Activated naive CD8-positive, alpha-beta T cell (primary cell): Measurements from ENCODE around the gene CCL22.

Experiments used
- H3K27ac Mint-ChIP-seq: one replicate; pipeline ENCODE4 v1.8.0; 2021; ENCODE audit warnings: mixed read lengths
- H3K27me3 Mint-ChIP-seq: one replicate; pipeline ENCODE4 v1.8.0; 2021; ENCODE audit warnings: mixed read lengths
- H3K36me3 Mint-ChIP-seq: one replicate; pipeline ENCODE4 v1.8.0; 2021; ENCODE audit warnings: mixed read lengths
- H3K4me1 Mint-ChIP-seq: one replicate; pipeline ENCODE4 v1.8.0; 2021; ENCODE audit warnings: low read depth, mixed read lengths
- H3K4me3 Mint-ChIP-seq: one replicate; pipeline ENCODE4 v1.8.0; 2021; ENCODE audit warnings: mild to moderate bottlenecking, mixed read lengths
- H3K9me3 Mint-ChIP-seq: one replicate; pipeline ENCODE4 v1.8.0; 2021; ENCODE audit warnings: low read depth, mixed read lengths

CCL22 gene, protein sequence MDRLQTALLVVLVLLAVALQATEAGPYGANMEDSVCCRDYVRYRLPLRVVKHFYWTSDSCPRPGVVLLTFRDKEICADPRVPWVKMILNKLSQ

DNA sequence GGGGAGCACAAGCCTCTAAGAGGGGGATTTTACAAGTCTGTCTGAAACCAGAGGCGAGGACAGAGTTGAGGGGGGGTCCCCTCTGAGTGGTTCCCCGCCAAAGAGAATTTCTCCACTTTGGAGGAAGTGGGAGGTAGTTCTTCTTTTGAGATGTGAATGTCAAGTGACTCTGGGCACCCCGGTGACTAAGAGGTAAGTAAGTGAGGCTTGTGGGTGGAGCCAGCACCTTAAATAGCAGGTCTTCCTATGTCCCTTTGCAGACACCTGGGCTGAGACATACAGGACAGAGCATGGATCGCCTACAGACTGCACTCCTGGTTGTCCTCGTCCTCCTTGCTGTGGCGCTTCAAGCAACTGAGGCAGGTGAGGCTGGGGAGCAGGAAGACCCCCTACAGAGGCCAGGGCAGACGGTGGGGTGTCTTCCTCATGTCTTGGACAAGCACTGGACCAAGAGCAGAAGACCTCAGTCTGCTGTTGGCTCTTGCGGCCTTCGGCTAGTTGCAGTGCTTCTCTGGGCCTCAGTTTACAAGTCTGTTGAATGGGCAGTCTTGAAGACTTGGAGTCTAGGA, at the start of gene CCL22:
TSS of gene CCL22 (plus strand) at position 257 of the 569 bp plus-strand sequence. CDS start at position 291, 34 bp downstream.
- Mint-ChIP-seq H3K27ac (no peak within 1 kb of the TSS), H3K4me3 (no peak within 1 kb of the TSS)

DNA sequence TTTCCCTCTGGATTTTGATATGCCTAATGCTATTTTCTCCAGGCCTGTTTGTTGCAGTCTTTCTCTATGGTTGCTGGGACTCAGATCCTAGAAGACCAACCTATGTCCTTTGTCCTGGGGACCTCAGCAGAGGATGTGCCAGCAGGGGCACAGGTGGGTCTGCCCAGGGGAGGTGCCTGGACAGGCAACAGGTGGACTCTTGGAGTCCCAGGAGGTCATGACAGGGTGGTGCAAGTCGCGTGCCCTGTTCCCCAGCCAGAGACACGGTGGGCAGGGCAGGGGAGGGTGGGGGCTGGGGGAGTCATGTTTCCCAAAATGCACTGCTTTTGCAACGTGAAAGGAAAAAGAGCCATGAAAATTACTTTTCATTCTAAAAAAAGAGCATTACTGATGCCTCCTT, 47.8 kb upstream of the CCL22 start:
- Mint-ChIP-seq H3K9me3 (no peaks in the 10 kb centered on the region), H3K4me3 (no peak overlapping the region), H3K27ac (no peak overlapping the region), H3K36me3 (no peaks in the 10 kb centered on the region), H3K4me1 (peaks cover 23% of the 10 kb centered on the region), H3K27me3 (no peaks in the 10 kb centered on the region)

More for the DNA sequence above, at the start of gene CCL22:
- Mint-ChIP-seq H3K9me3 (no peaks in the 10 kb centered on the region), H3K27me3 (no peaks in the 10 kb centered on the region), H3K36me3 (no peaks in the 10 kb centered on the region), H3K4me1 (peaks cover 9% of the 10 kb centered on the region)

DNA sequence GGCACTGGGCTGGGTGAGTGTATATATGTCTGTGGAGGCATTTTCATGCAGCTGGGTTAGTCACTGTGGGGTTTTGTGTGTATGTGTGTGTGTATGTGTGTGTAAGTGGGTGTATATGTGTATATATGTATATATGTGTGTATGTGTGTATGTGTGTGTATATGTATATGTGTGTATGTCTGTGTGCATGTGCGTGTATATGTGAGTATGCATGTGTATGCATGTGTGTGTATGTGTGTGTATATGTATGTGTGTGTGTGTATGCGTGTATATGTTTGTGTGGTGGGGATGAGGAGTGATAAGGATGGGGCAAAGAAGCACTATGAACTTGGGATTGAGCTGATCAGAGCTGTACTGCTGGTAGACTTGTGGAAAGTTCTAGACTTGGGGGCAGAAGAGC, 45.1 kb upstream of the CCL22 start:
- peak overlapping the region; percentile 2 for H3K27ac Mint-ChIP-seq
- no peak overlapping the region for H3K4me3 Mint-ChIP-seq
- H3K9me3 Mint-ChIP-seq: no peaks in the 10 kb centered on the region
- H3K27me3 Mint-ChIP-seq: no peaks in the 10 kb centered on the region
- peaks cover 23% of the 10 kb centered on the region for H3K4me1 Mint-ChIP-seq
- no peaks in the 10 kb centered on the region for H3K36me3 Mint-ChIP-seq

DNA sequence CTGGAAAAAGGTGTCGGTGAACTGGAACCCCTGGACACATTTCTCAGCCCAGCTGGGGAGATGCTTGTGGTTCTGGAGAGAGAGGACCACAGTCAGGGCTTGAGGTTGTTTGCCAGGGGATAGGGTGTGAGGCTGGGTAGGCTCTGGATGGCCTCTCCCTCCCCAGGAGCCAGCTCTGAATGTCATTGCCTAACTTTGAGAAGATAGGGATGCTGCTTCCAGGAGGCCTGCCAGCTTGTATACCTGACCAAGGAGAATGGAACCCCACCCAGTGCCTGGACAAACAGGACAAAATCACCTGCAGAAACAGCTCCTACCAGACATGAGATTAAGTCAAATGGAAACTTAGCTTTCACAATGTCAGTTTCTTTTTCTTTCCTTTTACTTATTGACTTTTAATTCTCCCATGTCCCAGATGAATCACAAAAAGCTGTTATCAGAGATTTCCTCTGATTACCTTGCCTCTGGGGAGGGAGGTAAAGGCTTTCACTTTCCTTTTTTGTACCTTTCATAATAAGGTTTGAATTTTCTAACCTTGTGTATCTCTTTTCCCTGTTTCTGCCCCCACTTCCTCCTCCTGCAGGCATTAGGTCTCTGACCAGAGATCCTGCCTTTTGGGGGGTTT, 44.3 kb upstream of the CCL22 start:
- no peaks in the 10 kb centered on the region for H3K36me3 Mint-ChIP-seq
- H3K4me3 Mint-ChIP-seq: no peak overlapping the region
- no peaks in the 10 kb centered on the region for H3K27me3 Mint-ChIP-seq
- H3K9me3 Mint-ChIP-seq: no peaks in the 10 kb centered on the region
- H3K27ac Mint-ChIP-seq: peak overlapping the region; percentile 37
- H3K4me1 Mint-ChIP-seq: peaks cover 23% of the 10 kb centered on the region

DNA sequence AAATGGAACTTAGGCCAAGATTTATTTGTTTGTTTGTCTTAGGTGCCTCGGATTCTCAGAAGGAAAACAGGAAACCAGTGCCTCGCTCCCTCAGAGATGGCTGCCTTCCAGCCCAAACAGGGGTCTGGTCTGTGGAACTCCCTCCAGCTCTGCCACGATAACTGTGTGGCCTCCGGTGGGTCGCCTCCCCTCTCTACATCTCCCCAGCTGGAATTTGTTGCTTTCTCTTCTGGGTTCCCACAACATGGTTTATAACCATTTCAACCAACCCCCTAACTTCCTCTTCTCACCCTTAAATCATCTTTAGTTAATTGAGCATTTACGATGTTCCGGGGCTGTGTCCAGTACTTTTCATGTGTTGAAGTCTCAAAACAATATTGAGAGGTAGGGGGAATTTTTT, 43.2 kb upstream of the CCL22 start:
- no peak overlapping the region for H3K4me3 Mint-ChIP-seq
- no peaks in the 10 kb centered on the region for H3K36me3 Mint-ChIP-seq
- no peaks in the 10 kb centered on the region for H3K9me3 Mint-ChIP-seq
- peak overlapping the region; percentile 16 for H3K27ac Mint-ChIP-seq
- no peaks in the 10 kb centered on the region for H3K27me3 Mint-ChIP-seq
- H3K4me1 Mint-ChIP-seq: peaks cover 23% of the 10 kb centered on the region

DNA sequence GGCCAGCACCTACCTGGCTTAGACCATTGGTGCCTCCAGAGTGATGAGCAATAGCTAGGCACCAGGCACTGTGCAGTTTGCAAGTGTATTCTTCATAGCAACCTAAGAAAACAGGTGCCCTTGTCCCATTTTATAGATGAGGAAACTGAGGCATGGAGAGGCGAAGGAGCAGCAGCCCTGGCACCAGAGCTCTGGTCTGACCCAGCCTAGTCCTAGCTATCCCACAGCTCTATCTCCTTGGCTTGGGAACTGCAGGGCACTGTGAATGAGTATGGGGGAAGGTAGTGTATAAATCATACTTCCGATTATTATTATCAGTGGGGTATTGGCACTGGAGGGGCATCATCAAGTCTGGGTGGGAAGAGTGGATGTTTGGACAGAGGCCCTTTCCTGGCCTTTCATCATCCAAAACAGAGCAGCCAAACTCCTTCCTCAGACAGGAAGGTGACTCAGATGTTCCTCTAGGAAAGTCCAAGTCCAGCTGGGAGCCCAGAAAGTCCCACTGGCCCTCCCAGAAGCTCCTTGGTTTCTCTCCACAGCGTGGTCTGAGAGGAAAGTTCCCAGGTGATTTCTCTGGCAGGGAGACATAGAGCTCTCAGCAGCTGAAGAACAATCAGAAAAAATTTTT, 42.1 kb upstream of the CCL22 start:
- Mint-ChIP-seq H3K4me3 (no peak overlapping the region), H3K4me1 (peaks cover 23% of the 10 kb centered on the region), H3K36me3 (no peaks in the 10 kb centered on the region), H3K27me3 (no peaks in the 10 kb centered on the region), H3K9me3 (no peaks in the 10 kb centered on the region), H3K27ac (peak overlapping the region; percentile 41)

DNA sequence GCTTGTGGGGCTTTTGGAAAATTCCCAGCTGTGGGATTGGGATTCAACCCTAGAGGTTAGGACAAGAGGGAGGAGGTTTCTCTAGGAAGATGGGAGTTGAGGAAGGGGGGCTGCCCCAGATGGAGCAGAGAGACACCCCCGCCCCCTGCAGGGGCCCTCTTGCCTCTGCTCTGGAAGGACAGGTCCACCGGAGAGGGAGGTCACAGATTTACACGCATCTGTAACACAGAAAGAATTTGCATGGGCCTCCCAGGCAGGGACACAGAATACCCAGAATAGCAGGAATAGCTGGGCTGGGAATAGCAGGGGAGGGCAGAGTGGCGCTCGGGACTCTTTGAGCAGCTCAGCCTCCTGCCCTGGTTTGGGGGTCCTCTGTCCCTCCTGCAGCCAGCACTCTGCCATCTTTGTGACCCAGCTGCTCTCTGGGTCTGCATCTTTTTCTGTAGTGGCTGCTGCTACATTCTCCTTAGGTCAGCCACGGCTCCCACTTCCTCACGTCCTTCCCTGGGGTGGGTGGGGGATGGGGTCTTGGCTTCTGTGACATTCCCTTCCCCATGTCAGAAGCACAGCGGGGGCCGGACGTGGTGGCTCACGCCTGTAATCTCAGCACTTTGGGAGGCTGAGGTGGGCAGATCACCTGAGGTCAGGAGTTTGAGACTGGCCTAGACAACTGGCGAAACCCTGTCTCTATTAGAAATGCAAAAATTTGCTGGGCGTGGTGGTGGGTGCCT, 40.2 kb upstream of the CCL22 start:
- Mint-ChIP-seq H3K4me1 (peaks cover 20% of the 10 kb centered on the region), H3K36me3 (no peaks in the 10 kb centered on the region), H3K27me3 (no peaks in the 10 kb centered on the region), H3K4me3 (no peak overlapping the region), H3K9me3 (no peaks in the 10 kb centered on the region), H3K27ac (no peak overlapping the region)

DNA sequence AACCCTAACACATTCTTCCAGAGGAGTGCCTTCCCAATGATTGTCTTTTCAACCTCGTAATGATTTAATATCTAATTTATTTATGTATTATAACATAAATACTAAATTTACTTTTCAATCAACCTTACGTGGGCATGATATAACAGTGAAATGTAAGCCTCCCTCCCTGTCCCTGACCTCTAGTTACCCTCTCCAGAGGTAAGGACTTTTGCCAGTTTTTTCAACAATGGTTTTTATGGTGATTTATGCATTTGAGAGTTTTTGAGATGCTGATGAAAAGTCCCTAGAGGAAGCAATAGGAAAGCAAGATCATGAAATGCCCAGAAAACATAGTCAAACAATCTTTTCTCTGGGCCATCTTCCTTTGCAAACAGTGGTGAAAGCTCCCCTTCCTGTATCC, 38.9 kb upstream of the CCL22 start:
- Mint-ChIP-seq H3K4me3 (no peak overlapping the region), H3K4me1 (peaks cover 7% of the 10 kb centered on the region), H3K36me3 (no peaks in the 10 kb centered on the region), H3K27ac (no peak overlapping the region), H3K9me3 (no peaks in the 10 kb centered on the region), H3K27me3 (no peaks in the 10 kb centered on the region)

DNA sequence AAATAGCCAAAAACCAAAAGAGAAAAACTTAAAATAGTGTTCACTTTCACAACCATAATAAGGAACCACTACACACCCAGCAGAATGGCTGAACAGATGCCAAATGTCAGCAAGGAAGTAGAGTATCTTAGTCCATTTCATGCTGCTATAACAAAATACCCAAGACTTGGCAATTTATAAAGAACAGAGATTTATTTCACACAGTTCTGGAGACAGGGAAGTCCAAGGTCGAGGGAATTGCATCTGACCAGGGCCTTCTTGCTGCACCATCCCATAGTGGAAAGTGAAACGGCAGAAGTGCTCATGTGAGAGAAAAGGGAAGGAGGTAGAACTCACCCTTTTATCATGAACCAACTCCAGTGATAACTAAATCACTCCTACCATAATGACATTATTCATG, 33.8 kb upstream of the CCL22 start:
- Mint-ChIP-seq H3K27me3 (no peaks in the 10 kb centered on the region), H3K36me3 (no peaks in the 10 kb centered on the region), H3K4me3 (no peak overlapping the region), H3K4me1 (no peaks in the 10 kb centered on the region), H3K27ac (no peak overlapping the region), H3K9me3 (peaks cover 4% of the 10 kb centered on the region)

DNA sequence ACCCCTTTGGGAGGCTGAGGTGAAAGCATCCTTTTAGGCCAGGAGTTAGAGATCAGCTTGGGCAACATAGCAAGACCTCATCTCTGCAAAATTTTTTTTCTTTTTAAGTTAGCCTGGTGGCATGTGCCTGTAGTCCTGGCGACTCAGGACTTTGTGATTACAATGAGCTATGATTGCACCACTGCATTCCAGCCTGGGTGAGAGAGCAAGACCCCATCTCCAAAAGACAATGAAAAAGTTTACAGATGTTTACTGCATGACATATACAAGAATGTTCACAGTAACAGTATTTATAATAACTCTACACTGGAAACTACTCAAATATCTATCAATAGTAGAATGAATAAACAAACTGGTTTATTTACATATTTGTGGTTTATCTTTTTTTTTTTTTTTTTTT, 33.1 kb upstream of the CCL22 start:
- Mint-ChIP-seq H3K36me3 (no peaks in the 10 kb centered on the region), H3K4me1 (no peaks in the 10 kb centered on the region), H3K9me3 (peaks cover 4% of the 10 kb centered on the region), H3K27me3 (no peaks in the 10 kb centered on the region), H3K4me3 (no peak overlapping the region), H3K27ac (no peak overlapping the region)

DNA sequence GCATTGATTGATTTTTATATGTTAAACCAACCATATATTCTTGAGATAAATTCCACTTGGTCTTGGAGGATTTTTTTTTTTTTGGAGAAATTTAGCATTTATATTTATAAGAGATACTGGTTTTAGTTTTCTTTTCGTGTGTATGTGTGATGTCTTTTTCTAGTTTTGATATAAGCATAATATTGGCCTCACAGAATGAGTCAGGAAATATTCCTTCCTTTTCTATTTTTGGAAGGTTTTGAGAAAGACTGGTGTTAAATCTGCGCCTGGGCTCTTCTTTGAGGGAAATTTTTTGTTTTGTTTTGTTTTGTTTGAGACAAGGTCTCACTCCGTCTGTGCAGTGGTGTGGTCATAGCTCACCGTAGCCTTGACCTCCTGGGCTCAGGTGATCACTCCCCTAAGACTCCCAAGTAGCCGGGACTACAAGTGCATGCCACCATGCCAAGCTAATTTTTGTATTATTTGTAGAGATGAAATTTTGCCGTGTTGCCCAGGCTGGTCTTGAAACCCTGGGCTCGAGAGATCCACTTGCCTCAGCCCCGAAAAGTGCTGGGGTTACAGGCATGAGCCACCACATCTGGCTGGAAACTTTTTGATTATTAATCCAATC, 28.8 kb upstream of the CCL22 start:
- no peaks in the 10 kb centered on the region for H3K4me1 Mint-ChIP-seq

DNA sequence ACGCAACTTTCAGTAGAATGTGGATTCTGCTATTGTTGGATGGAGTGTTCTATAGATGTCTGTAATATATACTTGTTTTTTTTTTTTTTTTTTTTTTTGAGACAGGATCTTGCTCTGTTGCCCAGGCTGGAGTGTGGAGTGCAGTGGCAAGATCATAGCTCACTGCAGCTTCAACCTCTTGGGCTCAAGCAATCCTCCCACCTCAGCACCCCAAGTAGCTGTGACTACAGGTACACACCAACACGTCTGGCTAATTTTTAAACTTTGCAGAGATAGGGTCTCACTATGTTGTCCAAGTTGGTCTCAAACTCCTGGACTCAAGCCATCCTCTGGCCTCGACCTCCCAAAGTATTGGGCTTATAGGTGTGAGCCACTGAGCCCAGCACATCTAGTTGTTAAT, 27.2 kb upstream of the CCL22 start:
- H3K4me3 Mint-ChIP-seq: no peak overlapping the region
- no peaks in the 10 kb centered on the region for H3K36me3 Mint-ChIP-seq
- H3K27me3 Mint-ChIP-seq: peaks cover 3% of the 10 kb centered on the region
- peaks cover under 1% of the 10 kb centered on the region for H3K9me3 Mint-ChIP-seq
- H3K27ac Mint-ChIP-seq: no peak overlapping the region
- no peaks in the 10 kb centered on the region for H3K4me1 Mint-ChIP-seq

More for the DNA sequence above, 28.8 kb upstream of the CCL22 start:
- no peaks in the 10 kb centered on the region for H3K36me3 Mint-ChIP-seq
- no peak overlapping the region for H3K4me3 Mint-ChIP-seq
- H3K27me3 Mint-ChIP-seq: no peaks in the 10 kb centered on the region
- H3K9me3 Mint-ChIP-seq: peaks cover 4% of the 10 kb centered on the region
- no peak overlapping the region for H3K27ac Mint-ChIP-seq

DNA sequence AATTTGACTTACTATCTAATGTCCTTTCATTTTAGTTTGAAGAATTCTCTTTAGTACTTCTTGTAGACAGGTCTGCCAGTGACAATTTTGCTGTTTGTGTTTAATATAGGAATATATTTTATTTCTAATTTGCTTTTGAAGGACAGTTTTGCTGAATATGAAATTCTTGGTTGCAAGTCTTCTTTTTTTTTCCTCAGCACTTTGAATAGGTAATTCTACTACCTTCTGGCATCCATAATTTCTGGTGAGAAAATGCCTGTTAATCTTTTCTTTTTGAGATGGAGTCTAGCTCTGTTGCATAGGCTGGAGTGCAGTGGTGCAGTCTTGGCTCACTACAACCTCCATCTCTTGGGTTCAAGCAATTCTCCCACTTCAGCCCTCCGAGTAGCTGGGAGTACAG, 25.2 kb upstream of the CCL22 start:
- Mint-ChIP-seq H3K36me3 (no peaks in the 10 kb centered on the region), H3K9me3 (no peaks in the 10 kb centered on the region), H3K4me1 (no peaks in the 10 kb centered on the region), H3K27me3 (peaks cover 4% of the 10 kb centered on the region), H3K27ac (no peak overlapping the region), H3K4me3 (no peak overlapping the region)

DNA sequence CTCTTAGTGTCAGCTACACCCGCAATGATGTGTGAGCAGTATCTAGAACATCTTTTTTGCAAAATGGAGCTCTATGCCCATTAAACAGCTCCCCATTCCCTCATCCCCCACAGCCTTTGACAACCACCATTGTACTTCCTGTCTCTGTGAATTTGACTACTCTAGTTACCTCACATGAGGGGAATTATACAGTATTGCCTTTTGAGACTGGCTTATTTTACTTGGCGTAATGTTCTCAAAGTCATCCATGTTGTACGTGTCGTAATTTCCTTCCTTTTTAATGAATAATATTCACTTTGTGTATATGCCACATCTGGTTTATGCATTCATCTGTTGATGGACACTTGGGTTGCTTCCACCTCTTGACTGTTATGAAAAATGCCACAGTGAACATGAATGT, 23.2 kb upstream of the CCL22 start:
- H3K9me3 Mint-ChIP-seq: no peaks in the 10 kb centered on the region
- no peaks in the 10 kb centered on the region for H3K36me3 Mint-ChIP-seq
- H3K4me1 Mint-ChIP-seq: peaks cover 2% of the 10 kb centered on the region
- no peak overlapping the region for H3K4me3 Mint-ChIP-seq
- H3K27me3 Mint-ChIP-seq: peaks cover 8% of the 10 kb centered on the region
- H3K27ac Mint-ChIP-seq: no peak overlapping the region

DNA sequence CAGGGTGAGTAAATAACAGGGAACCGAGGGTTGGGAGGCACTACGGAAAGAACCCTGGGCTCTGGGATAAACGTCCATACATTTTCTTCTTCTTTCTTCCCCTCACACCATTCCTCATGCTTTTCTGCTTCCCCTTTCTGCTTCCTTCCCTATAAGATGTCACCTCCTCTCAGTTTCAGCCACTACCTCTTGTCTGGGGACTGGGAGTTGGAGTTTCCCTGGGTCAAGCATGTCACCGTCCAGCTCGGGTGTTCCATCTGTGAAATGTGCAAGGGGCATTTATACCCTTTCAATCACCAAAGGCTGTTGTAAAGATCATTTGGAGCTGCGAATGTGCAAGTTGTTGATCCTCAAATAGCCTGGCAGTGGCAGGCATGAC, 17.5 kb upstream of the CCL22 start:
- Mint-ChIP-seq H3K36me3 (no peaks in the 10 kb centered on the region), H3K27me3 (peaks cover 19% of the 10 kb centered on the region), H3K4me1 (peaks cover 18% of the 10 kb centered on the region), H3K9me3 (no peaks in the 10 kb centered on the region), H3K27ac (no peak overlapping the region), H3K4me3 (no peak overlapping the region)
